HepG2 (cell line): ENCODE measurements around the gene PRMT5. TPM values are rescaled to one million over a fixed set of nuclear protein-coding genes. Genes with fewer than 3 reads are reported as not detected.

ENCODE experiments used
- ATAC-seq: fragments of 200-7000 bp; cut with Tn5 transposase; 3 replicates; pipeline ENCODE4 v1.9.1; 2020; ENCODE audit warnings: mild to moderate bottlenecking, moderate library complexity
- BruUV-seq: library from RNA; stranded (reverse); fragments of 400-500 nt; replicated peaks from 2 replicates; lab custom pipeline; 2021; lab: Mats Ljungman, UMichigan
- CTCF ChIA-PET: fragments of 300-600 bp; formaldehyde crosslinking; extraction: SDS; loops from one replicate; lab custom pipeline; 2021; ENCODE audit warnings: low total read pairs, inconsistent platforms, low intra/inter-chr PET ratio; lab: Yijun Ruan, JAX
- POLR2A ChIA-PET: fragments of 350-600 bp; sonication (Branson Sonifier 250); formaldehyde crosslinking; loops from one replicate; lab custom pipeline; 2020; ENCODE audit warnings: antibody characterized with exemption, inconsistent platforms; lab: Yijun Ruan, JAX
- DNase-seq: peaks from one replicate; pipeline ENCODE4 v3.0.0-alpha.2; 2015; ENCODE audit warnings: low spot score
- FAIRE-seq: peaks from 3 replicates; lab custom pipeline; 2011; peaks lifted over from hg19 to GRCh38; lab: Jason Lieb, UNC
- H2AFZ ChIP-seq: one replicate; pipeline ENCODE4 v1.6.1; 2011; ENCODE audit warnings: low read length, inconsistent platforms
- H3K27ac ChIP-seq: fragments of 300-600 bp; 3 replicates; pipeline ENCODE4 v1.8.0; 2011; ENCODE audit warnings: mixed run types, mild to moderate bottlenecking, mixed read lengths, low read length, inconsistent platforms; ENCODE audit not compliant: insufficient read depth; ENCODE audit errors: extremely low read length
- H3K27me3 ChIP-seq, 2 experiments: fragments of 200-600 bp in 1 of 2; 2 replicates in 1 of 2; 3 replicates in 1 of 2; pipeline versions ENCODE4 v1.6.0 to v1.8.0; 2011; ENCODE audit warnings: low read length in 2 of 2, mild to moderate bottlenecking in 2 of 2, moderate library complexity in 2 of 2, inconsistent platforms in 1 of 2; ENCODE audit not compliant: insufficient read depth in 2 of 2, control insufficient read depth in 1 of 2
- H3K36me3 ChIP-seq, 2 experiments: fragments of 200-600 bp in 1 of 2; replicated peaks in 1 of 2; 2 replicates in 1 of 2; 3 replicates in 1 of 2; pipeline versions ENCODE4 v1.5.1 to v1.8.0; 2011; ENCODE audit warnings: low read length in 2 of 2, inconsistent platforms in 1 of 2; ENCODE audit not compliant: insufficient read depth in 2 of 2, control insufficient read depth in 1 of 2
- H3K4me1 ChIP-seq: 2 replicates; pipeline ENCODE4 v1.5.1; 2012; ENCODE audit warnings: low read length, inconsistent platforms; ENCODE audit not compliant: insufficient read depth
- H3K4me2 ChIP-seq: 2 replicates; pipeline ENCODE4 v1.6.0; 2011; ENCODE audit warnings: low read depth, low read length, inconsistent platforms
- H3K4me3 ChIP-seq, 3 experiments: fragments of 200-600 bp in 1 of 3; sonication (generic), shearing (Covaris generic) in 1 of 3; replicated peaks in 1 of 3; 2 replicates each; pipeline ENCODE4 v1.5.1; 2011 to 2016; ENCODE audit warnings: low read length in 3 of 3, inconsistent platforms in 2 of 3, low read depth in 2 of 3, mild to moderate bottlenecking in 2 of 3, control low read depth in 1 of 3, mixed read lengths in 1 of 3; ENCODE audit not compliant: insufficient read depth in 1 of 3
- H3K79me2 ChIP-seq: one replicate; pipeline ENCODE4 v1.6.1; 2011; ENCODE audit warnings: low read length, inconsistent platforms; ENCODE audit not compliant: insufficient read depth
- H3K9ac ChIP-seq: 2 replicates; pipeline ENCODE4 v1.6.0; 2011; ENCODE audit warnings: mild to moderate bottlenecking, low read depth, low read length, inconsistent platforms; ENCODE audit not compliant: insufficient read depth
- H3K9me3 ChIP-seq: 2 replicates; pipeline ENCODE4 v1.5.1; 2012; ENCODE audit warnings: mild to moderate bottlenecking, low read length
- H4K20me1 ChIP-seq: 2 replicates; pipeline ENCODE4 v1.6.0; 2011; ENCODE audit warnings: inconsistent platforms, mild to moderate bottlenecking, low read length, moderate library complexity; ENCODE audit not compliant: insufficient read depth
- FOSL2 ChIP-seq: sonication (generic); formaldehyde crosslinking; IDR thresholded peaks from 2 replicates; pipeline ENCODE4 v1.4.0; 2020; ENCODE audit warnings: missing genetic modification reagents
- JUND ChIP-seq: sonication (generic); formaldehyde crosslinking; IDR thresholded peaks from 2 replicates; pipeline ENCODE4 v1.8.0; 2022; ENCODE audit warnings: mild to moderate bottlenecking, missing genetic modification reagents
- NCOA2 ChIP-seq: sonication (generic); formaldehyde crosslinking; IDR thresholded peaks from 2 replicates; pipeline ENCODE4 v1.8.0; 2022; ENCODE audit warnings: inconsistent platforms
- SP4 ChIP-seq: sonication (generic); formaldehyde crosslinking; IDR thresholded peaks from 2 replicates; pipeline ENCODE4 v1.8.1; 2023; ENCODE audit warnings: mild to moderate bottlenecking, missing genetic modification reagents
- ZFY ChIP-seq: sonication (generic); formaldehyde crosslinking; IDR thresholded peaks from 2 replicates; pipeline ENCODE4 v1.4.0; 2020; ENCODE audit warnings: missing genetic modification reagents
- WGBS: methylation state at CpG from one replicate; pipeline ENCODE4 v1.1.6; 2017; ENCODE audit warnings: low lambda C conversion rate; 5-methylcytosine and 5-hydroxymethylcytosine counted together
- in situ Hi-C: cut with HindIII; loops from 2 replicates; pipeline ENCODE4 v1.10.0; 2017; ENCODE audit warnings: low pct_unique_long_range_greater_than_20kb; ENCODE audit not compliant: extremely low pct_ligation_motif_present
- intact Hi-C: fragments of 100-400 bp; cut with micrococcal nuclease; formaldehyde crosslinking; loops from one replicate; pipeline ENCODE4 v1.10.0; 2022; ENCODE audit not compliant: unreplicated experiment
- polyA plus RNA-seq, 8 experiments: library from polyadenylated mRNA; depleted of rRNA in 3 of 8; stranded (reverse) in 7 of 8; unstranded in 1 of 8; fragments of >200 nt; fragmentation: Illumina TruSeq in 4 of 8; extraction: Trizol in 4 of 8; gene quantifications; 2 replicates each; pipeline versions ENCODE4 v1.2.1 to v1.2.3, GENCODE V29; 2011 to 2016; ENCODE audit warnings: low read depth in 4 of 8, missing spikeins in 1 of 8, mixed read lengths in 1 of 8; ENCODE audit not compliant: insufficient read depth in 1 of 8
- total RNA-seq, 5 experiments: library from RNA; depleted of rRNA; stranded (reverse); fragments of >200 nt; fragmentation: Illumina TruSeq; extraction: Trizol; gene quantifications; 2 replicates each; pipeline ENCODE4 v1.2.3, GENCODE V29; 2016; ENCODE audit warnings: low read depth in 1 of 5
- TF ChIP-seq, protein P1 (sequence below): sonication (generic); formaldehyde crosslinking; IDR thresholded peaks from 2 replicates; pipeline ENCODE4 v1.5.0; 2020; ENCODE audit warnings: mild to moderate bottlenecking, missing genetic modification reagents, borderline replicate concordance
- TF ChIP-seq, protein P2 (sequence below): sonication (generic); formaldehyde crosslinking; IDR thresholded peaks from 2 replicates; pipeline ENCODE4 v1.4.0; 2020; ENCODE audit warnings: missing genetic modification reagents, low read depth, mild to moderate bottlenecking, borderline replicate concordance

Gene PRMT5
- total and polyA plus RNA-seq, 2 of the 13 experiments (the other 11 are each of a cell fraction or from before 2014, with no cell fraction given) = 210 to 354 TPM

DNA sequence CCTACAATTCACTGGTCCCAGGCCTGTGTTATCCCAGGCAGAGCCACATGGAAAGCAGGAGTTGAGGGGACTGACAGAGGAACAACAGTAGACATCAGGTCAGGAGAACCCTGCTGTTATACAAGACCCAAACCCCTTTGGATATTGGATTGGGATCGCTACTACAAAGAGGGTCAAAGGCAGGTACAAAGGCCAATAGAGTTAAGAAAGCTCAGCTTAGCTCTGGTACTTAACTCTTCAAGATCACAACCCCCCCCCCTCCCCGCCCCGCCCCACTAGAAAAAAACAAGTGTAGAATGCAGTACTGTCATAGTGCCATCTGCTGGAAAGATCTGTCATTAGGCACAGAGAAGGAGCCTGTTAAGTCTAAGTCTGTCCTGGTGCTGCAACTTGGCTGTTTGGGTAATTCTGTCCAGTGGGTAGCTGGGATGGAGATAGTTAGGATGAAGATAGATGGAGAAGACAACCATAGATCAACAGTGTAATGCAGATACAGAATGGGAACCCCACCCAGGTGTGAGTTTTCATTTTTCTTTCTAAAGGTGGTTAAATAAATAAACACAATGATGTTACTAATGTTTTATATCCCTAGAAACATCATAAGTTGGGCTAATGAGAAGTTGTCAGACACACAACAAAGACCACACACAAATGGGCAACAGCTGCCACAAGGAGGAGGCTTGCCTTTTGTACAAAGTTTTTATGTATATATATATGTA, 28.9 kb downstream of the PRMT5 start (continued):
- TF ChIP-seq, protein P1, sequence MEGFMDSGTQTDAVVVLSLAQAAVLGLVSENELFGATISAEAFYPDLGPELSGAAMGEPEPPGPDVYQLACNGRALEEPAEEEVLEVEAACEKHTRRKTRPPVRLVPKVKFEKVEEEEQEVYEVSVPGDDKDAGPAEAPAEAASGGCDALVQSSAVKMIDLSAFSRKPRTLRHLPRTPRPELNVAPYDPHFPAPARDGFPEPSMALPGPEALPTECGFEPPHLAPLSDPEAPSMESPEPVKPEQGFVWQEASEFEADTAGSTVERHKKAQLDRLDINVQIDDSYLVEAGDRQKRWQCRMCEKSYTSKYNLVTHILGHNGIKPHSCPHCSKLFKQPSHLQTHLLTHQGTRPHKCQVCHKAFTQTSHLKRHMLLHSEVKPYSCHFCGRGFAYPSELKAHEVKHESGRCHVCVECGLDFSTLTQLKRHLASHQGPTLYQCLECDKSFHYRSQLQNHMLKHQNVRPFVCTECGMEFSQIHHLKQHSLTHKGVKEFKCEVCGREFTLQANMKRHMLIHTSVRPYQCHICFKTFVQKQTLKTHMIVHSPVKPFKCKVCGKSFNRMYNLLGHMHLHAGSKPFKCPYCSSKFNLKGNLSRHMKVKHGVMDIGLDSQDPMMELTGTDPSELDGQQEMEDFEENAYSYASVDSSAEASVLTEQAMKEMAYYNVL (CRISPR knock-in tag) = no peak
- peak; percentile 34; the same call in 1 of the 2 replicates for TF ChIP-seq NCOA2 (CRISPR knock-in tag)

DNA sequence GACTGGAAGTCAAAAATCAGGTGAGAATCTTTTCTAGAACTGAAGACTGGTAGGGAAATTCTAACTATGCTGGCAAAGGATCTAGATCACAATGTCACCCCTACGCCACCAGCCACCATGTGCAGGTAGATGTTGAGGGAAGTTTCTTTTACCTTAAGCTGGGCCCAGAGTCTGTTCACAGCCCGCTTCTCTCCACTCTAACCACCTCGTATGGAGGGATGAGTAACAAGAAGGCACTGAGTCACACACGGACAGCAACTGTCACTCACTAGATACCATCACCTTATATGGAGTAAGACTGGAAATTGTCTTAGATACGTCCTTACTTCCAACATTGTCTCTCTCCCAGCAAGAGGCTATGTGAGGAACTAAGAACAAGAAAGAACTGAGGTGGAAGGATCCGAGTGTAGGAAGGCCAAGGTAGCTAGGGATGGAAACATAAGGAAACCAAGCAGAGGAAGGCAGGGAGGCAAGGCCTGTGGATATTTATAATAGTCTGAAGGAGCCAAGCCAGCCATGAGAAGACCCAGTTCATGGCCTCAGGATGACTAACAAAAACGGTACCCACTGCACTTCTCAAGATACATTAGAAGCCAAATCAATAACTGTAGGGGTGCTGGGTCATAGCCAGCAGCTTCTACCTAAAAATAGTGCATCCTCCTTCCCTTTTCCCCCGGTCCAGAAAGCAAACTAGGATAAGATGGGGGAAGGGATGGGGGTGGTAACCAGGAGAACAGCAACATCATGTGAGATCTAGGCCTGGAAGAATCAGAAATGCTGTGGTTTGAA, 30.7 kb downstream of the PRMT5 start:
- intact Hi-C loops = no loop called here
- H3K27ac ChIP-seq = no peak overlapping the region
- DNase-seq (no peak), FAIRE-seq (no peak), ATAC-seq (no peak)
- BruUV-seq = no TSS peak
- no peak overlapping the region for H3K9ac ChIP-seq
- 23% methylated on average over 8 of the region's 8 CpGs for WGBS
- 0 out of 2 replicates have a peak, but pooled peaks have one; percentile 13 for TF ChIP-seq FOSL2 (CRISPR knock-in tag)
- peak; percentile 23; the same call in 1 of the 2 replicates for TF ChIP-seq JUND
- TF ChIP-seq SP4 (CRISPR knock-in tag) = 0 out of 2 replicates have a peak, but pooled peaks have one; percentile 19
- TF ChIP-seq ZFY (CRISPR knock-in tag) = 0 out of 2 replicates have a peak, but pooled peaks have one; percentile 14
- TF ChIP-seq, protein P2, sequence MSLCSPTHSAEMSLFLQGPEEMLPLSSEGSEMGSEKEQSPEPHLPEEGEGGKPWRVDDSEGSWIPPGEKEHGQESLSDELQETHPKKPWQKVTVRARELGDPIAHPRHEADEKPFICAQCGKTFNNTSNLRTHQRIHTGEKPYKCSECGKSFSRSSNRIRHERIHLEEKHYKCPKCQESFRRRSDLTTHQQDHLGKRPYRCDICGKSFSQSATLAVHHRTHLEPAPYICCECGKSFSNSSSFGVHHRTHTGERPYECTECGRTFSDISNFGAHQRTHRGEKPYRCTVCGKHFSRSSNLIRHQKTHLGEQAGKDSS (CRISPR knock-in tag) = no peak
- no peak overlapping the region for H3K4me3 ChIP-seq
- POLR2A ChIA-PET = interaction anchor here (2.6 kb wide), 1 partner anchor 10 kb away, joined by 11 read pairs; no protein-coding TSS in a partner anchor
- H2AFZ ChIP-seq = no peak overlapping the region
- no peaks in the 10 kb centered on the region for H3K9me3 ChIP-seq
- H3K4me1 ChIP-seq = peaks cover 31% of the 10 kb centered on the region
- no peaks in the 10 kb centered on the region for H3K79me2 ChIP-seq
- H3K36me3 ChIP-seq = no peaks in the 10 kb centered on the region
- CTCF ChIA-PET = interaction anchor here (5.0 to 6.2 kb wide), 2 partner anchors 26 to 341 kb away, joined by 46 to 67 read pairs; partner anchors contain the start of gene LRP10
- H3K27me3 ChIP-seq = peaks cover 5 to 12% of the 10 kb centered on the region in 2 experiments; a peak in 3 of 5 replicates
- no peaks in the 10 kb centered on the region for H4K20me1 ChIP-seq
- no peak overlapping the region for H3K4me2 ChIP-seq
- in situ Hi-C loops = no loop called here
